Activated B cell treated with CpG ODN at 0.5 μM for 24 hours (primary cell): ENCODE data around the gene PVR. TPM values are rescaled to one million over a fixed set of nuclear protein-coding genes. Genes with fewer than 3 reads are reported as not detected.
"Not testable (repeated sequence)": the region's sequence is repeated elsewhere in the genome, so short reads cannot be mapped to it uniquely, and the experiment has no call there.

Source experiments
- ATAC-seq: fragments of 200-7000 bp; cut with Tn5 transposase; one replicate; pipeline ENCODE4 v1.10.0; 2021; ENCODE audit warnings: low read depth, mild to moderate bottlenecking, moderate library complexity
- CTCF ChIA-PET: fragments of 350-600 bp; sonication (Branson Sonifier 250); formaldehyde crosslinking; loops from one replicate; lab custom pipeline; 2021; ENCODE audit warnings: antibody characterized with exemption; lab: Charles Lee
- POLR2A ChIA-PET: fragments of 350-600 bp; sonication (Branson Sonifier 250); formaldehyde crosslinking; loops from one replicate; lab custom pipeline; 2021; ENCODE audit warnings: antibody characterized with exemption; lab: Charles Lee
- DNase-seq: peaks from one replicate; pipeline ENCODE4 v3.0.0; 2022
- H3K27ac Mint-ChIP-seq: one replicate; pipeline ENCODE4 v1.8.0; 2020; ENCODE audit warnings: mixed read lengths
- H3K27me3 Mint-ChIP-seq: one replicate; pipeline ENCODE4 v1.8.0; 2021; ENCODE audit warnings: mixed read lengths
- H3K36me3 Mint-ChIP-seq: one replicate; pipeline ENCODE4 v1.8.0; 2021; ENCODE audit warnings: low read depth, mixed read lengths
- H3K4me1 Mint-ChIP-seq: one replicate; pipeline ENCODE4 v1.8.0; 2021; ENCODE audit warnings: mixed read lengths
- H3K4me3 Mint-ChIP-seq: one replicate; pipeline ENCODE4 v1.8.0; 2020; ENCODE audit warnings: mild to moderate bottlenecking, mixed read lengths
- H3K9me3 Mint-ChIP-seq: one replicate; pipeline ENCODE4 v1.8.0; 2020; ENCODE audit warnings: mixed read lengths
- intact Hi-C: fragments of 100-400 bp; cut with micrococcal nuclease; formaldehyde crosslinking; loops from one replicate; pipeline ENCODE4 v1.15.1; 2024
- total RNA-seq: library from RNA; stranded (reverse); gene quantifications from 2 replicates; pipeline ENCODE4 v1.2.3, GENCODE V29; 2022
- TF ChIP-seq, protein P1 (sequence below): fragments of 200-600 bp; IDR thresholded peaks from one replicate; pipeline ENCODE4 v1.8.0; 2022; ENCODE audit warnings: antibody characterized with exemption, mild to moderate bottlenecking

Gene PVR
- total RNA-seq, 1 donor from 2014 or later, result not detected

DNA sequence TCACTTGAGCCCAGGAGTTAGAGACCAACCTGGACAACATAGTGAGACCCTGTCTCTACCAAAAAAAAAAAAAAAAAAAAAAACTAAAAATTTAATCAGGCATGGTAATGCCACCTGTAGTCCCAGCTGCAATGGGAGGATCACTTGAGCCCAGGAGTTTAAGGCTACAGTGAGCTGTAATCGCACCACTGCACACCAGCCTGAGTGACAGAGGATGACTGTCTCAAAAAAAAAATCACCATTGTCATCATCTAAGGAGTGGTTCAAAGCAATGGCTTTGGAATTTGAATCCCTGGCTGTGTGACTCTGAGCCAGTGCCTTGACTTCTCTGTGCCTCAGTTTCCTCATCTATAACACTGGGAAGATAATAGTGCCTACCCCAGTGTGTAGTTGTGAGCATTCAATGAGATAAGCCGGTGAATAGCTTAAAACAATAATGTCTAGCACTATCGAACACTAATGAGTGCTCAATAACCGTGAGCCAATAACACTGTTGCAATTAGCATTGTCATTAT is 18.8 kb upstream of the PVR start:
- DNase-seq (no peak), ATAC-seq (no peak)
- Mint-ChIP-seq H3K4me3 (no peak overlapping the region), H3K27ac (no peak overlapping the region), H3K4me1 (no peaks in the 10 kb centered on the region), H3K9me3 (no peaks in the 10 kb centered on the region), H3K27me3 (peaks cover 20% of the 10 kb centered on the region), H3K36me3 (no peaks in the 10 kb centered on the region)
- POLR2A ChIA-PET, result no interaction called here
- intact Hi-C loops, result no loop called here
- TF ChIP-seq, protein P1, sequence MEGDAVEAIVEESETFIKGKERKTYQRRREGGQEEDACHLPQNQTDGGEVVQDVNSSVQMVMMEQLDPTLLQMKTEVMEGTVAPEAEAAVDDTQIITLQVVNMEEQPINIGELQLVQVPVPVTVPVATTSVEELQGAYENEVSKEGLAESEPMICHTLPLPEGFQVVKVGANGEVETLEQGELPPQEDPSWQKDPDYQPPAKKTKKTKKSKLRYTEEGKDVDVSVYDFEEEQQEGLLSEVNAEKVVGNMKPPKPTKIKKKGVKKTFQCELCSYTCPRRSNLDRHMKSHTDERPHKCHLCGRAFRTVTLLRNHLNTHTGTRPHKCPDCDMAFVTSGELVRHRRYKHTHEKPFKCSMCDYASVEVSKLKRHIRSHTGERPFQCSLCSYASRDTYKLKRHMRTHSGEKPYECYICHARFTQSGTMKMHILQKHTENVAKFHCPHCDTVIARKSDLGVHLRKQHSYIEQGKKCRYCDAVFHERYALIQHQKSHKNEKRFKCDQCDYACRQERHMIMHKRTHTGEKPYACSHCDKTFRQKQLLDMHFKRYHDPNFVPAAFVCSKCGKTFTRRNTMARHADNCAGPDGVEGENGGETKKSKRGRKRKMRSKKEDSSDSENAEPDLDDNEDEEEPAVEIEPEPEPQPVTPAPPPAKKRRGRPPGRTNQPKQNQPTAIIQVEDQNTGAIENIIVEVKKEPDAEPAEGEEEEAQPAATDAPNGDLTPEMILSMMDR, result no peak
- CTCF ChIA-PET, result no interaction called here

DNA sequence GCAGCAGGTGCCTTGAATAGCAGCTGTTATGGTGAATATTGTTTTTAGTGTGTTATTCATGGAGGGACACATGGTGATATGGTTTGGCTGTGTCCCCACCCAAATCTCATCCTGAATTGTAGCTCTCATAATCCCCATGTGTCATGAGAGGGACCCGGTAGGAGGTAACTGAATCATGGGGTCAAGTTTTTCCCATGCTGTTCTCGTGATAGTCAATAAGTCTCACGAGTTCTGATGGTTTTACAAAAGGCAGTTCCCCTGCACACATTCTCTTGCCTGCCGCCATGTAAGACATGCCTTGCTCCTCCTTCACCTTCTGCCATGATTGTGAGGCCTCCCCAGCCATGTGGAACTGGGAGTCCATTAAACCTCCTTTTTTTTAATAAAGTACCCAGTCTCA is 18.1 kb upstream of the PVR start:
- DNase-seq, POLR2A ChIA-PET: not testable (repeated sequence)

DNA sequence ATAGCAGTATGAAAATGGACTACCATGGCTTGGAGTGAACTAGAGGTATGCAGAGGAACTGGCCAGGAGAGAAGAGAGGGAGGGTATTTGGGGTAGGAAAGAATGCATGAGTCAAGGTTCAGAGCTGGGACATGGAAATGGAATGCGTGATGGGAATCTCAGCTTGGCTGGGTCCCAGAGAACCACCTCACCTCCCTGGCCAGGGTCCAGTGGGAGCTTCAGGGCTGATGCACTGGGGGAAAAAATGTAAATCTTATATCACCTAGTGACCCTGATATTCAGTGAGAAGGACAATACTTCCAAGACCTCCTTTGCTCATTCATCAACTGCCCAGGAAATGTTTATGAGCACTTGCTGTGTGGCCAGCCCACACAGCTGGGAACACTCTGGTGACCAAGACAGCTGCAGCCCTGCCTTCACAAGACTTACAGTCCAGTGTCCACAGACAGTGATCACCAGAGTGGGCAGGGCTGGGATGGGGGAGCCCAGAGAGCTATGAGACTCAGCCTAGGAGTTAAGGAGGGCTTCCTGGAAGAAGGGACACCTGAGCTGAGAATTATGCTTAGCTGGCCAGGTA is 17.6 kb upstream of the PVR start:
- Mint-ChIP-seq H3K27ac (no peak overlapping the region), H3K9me3 (no peaks in the 10 kb centered on the region), H3K4me3 (no peak overlapping the region), H3K4me1 (no peaks in the 10 kb centered on the region), H3K27me3 (peaks cover 20% of the 10 kb centered on the region), H3K36me3 (no peaks in the 10 kb centered on the region)
- ChIA-PET CTCF (no interaction called here), POLR2A (interaction anchor here (0.6 kb wide), 1 partner anchor 123 kb away, joined by 3 read pairs; the partner anchor contains the start of gene BCL3)
- no peak for ATAC-seq
- DNase-seq, result no peak
- TF ChIP-seq, protein P1, result no peak
- intact Hi-C loops, result no loop called here

More for the DNA sequence above, 18.1 kb upstream of the PVR start:
- H3K36me3 Mint-ChIP-seq, ATAC-seq, H3K4me3 Mint-ChIP-seq, H3K9me3 Mint-ChIP-seq, intact Hi-C loops, CTCF ChIA-PET, H3K27ac Mint-ChIP-seq, H3K4me1 Mint-ChIP-seq: not testable (repeated sequence)
- H3K27me3 Mint-ChIP-seq, result peaks cover 20% of the 10 kb centered on the region

DNA sequence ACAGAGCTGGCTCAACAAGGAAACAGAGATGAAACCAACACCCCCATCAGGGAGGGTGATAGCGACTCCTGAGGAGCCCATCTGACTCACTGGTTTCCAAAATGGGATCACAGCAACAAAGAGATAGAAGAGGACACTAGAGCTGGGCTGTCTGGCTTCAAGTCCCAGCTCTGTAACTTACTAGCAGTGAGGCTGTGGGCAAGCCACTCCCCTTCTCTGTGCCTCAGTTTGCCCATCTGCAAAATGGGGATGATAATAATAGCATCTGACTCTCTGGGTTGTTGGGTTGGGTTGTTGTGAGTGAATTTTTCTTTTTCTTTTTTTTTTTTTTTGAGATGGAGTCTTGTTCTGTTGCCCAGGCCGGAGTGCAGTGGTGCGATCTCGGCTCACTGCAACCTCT is 16.1 kb upstream of the PVR start:
- Mint-ChIP-seq H3K4me3 (no peak overlapping the region), H3K36me3 (no peaks in the 10 kb centered on the region), H3K27ac (no peak overlapping the region), H3K27me3 (peaks cover 18% of the 10 kb centered on the region), H3K9me3 (no peaks in the 10 kb centered on the region), H3K4me1 (no peaks in the 10 kb centered on the region)
- ChIA-PET CTCF (no interaction called here), POLR2A (no interaction called here)
- ATAC-seq (no peak), DNase-seq (no peak)
- TF ChIP-seq, protein P1, result no peak
- intact Hi-C loops, result no loop called here

DNA sequence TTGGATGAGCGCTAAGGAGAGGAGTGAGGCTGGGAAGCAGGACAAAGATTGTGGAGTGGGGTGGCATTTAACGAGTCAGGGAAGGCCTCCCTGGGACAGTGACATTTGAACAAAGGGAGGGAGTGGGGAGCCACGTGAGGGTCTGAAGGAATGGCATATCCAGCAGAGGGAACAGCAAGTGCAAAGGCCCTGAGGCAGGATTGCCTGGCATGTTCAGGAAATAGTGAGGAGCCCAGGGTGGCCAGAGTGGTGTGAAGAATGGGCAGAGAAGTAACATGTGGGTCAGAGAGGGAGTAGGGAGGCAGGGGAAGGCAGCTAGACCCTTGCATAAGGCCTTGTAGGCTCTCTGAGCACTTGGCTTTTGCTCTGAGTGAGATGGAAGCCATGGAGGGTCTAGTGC is 14.9 kb upstream of the PVR start:
- H3K27ac Mint-ChIP-seq, result no peak overlapping the region
- intact Hi-C loops, result no loop called here
- POLR2A ChIA-PET, result no interaction called here
- no peaks in the 10 kb centered on the region for H3K9me3 Mint-ChIP-seq
- TF ChIP-seq, protein P1, result no peak
- no peaks in the 10 kb centered on the region for H3K4me1 Mint-ChIP-seq
- peaks cover 15% of the 10 kb centered on the region for H3K27me3 Mint-ChIP-seq
- no peak for ATAC-seq
- no peak for DNase-seq
- CTCF ChIA-PET, result no interaction called here
- H3K4me3 Mint-ChIP-seq, result no peak overlapping the region
- no peaks in the 10 kb centered on the region for H3K36me3 Mint-ChIP-seq

DNA sequence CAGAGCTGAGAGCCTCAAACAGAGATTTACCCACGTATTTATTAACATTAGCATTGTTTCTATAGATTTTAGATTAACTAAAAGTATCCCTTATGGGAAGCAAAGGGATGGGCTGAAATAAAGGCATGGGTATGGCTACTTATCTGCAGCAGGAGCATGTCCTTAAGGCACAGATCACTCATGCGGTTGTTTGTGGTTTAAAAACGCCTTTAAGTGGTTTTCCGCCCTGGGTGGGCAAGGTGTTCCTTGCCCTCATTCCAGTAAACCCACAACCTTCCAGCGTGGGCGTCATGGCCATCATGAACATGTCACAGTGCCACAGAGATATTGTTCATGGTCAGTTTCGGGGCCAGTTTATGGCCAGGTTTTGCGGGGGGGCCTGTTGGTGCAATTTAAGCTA is 12.1 kb upstream of the PVR start:
- H3K4me1 Mint-ChIP-seq, DNase-seq, POLR2A ChIA-PET, ATAC-seq, H3K36me3 Mint-ChIP-seq, CTCF ChIA-PET, H3K27ac Mint-ChIP-seq, H3K9me3 Mint-ChIP-seq, H3K4me3 Mint-ChIP-seq, intact Hi-C loops: not testable (repeated sequence)
- peaks cover 31% of the 10 kb centered on the region for H3K27me3 Mint-ChIP-seq

DNA sequence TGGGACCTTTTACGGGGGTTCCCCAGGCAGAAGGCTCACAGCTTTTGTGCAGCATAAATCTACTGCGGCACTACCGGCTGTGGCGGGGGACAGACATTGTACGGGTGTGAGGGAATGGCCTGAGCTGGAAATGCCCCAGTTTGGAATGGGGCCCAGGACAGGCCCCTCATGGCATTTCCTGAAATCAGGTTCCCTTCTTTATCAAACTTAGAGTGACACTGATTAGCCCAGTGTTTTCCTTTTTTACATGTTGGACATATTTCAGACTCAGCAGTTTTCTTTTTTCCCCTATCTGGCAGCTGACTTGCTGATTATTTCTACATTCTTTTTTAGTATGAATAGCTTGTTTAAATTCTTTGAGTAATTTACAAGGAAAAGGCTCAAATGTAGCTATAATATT is 9.7 kb upstream of the PVR start:
- DNase-seq, intact Hi-C loops, H3K4me1 Mint-ChIP-seq, H3K27ac Mint-ChIP-seq, ATAC-seq, H3K9me3 Mint-ChIP-seq, POLR2A ChIA-PET, H3K36me3 Mint-ChIP-seq, CTCF ChIA-PET, H3K4me3 Mint-ChIP-seq: not testable (repeated sequence)
- peaks cover 21% of the 10 kb centered on the region for H3K27me3 Mint-ChIP-seq
